Skin of body (tissue), 2 donors: ENCODE data around the gene GDI2. TPM values are rescaled to one million over a fixed set of nuclear protein-coding genes. Genes with fewer than 3 reads are reported as not detected.
"Not testable (repeated sequence)": the region's sequence is repeated elsewhere in the genome, so short reads cannot be mapped to it uniquely, and the experiment has no call there.

Experiments
- DNase-seq: peaks from one replicate; lab custom pipeline; 2025; lab: John Stamatoyannopoulos, UW
- total RNA-seq: library from RNA; depleted of rRNA; stranded (reverse); fragments of >200 nt; gene quantifications from one replicate; pipeline ENCODE4 v1.2.3, GENCODE V29; 2014

The GDI2 gene
- 307 TPM for total RNA-seq

- peak; percentile 96 for DNase-seq
Observed at GRCh38 chr10:5813341-5814109, at the start of gene GDI2. GDI2 (minus strand) TSS chr10:5813434; CDS start chr10:5813258, 176 bp downstream.

GRCh38 chr10:5862360-5862961 lies 49.2 kb upstream of the GDI2 start:
- DNase-seq, result no peak

GRCh38 chr10:5860066-5860465 lies 46.8 kb upstream of the GDI2 start:
- DNase-seq, result no peak

- DNase-seq, result no peak
Observed at GRCh38 chr10:5858811-5859210, 45.6 kb upstream of the GDI2 start.

- no peak for DNase-seq
Observed at GRCh38 chr10:5856701-5857004, 43.4 kb upstream of the GDI2 start.

- no peak for DNase-seq
Observed at GRCh38 chr10:5855979-5856700, 42.9 kb upstream of the GDI2 start.

- DNase-seq, result peak; percentile 68
Observed at GRCh38 chr10:5854131-5854475, 40.9 kb upstream of the GDI2 start.

- not testable (repeated sequence) for DNase-seq
Observed at GRCh38 chr10:5846667-5847066, 33.4 kb upstream of the GDI2 start.

GRCh38 chr10:5844345-5845055 lies 31.3 kb upstream of the GDI2 start:
- DNase-seq, result no peak

GRCh38 chr10:5843686-5844344 lies 30.6 kb upstream of the GDI2 start:
- DNase-seq, result no peak

- DNase-seq, result no peak
Observed at GRCh38 chr10:5841965-5842364, 28.7 kb upstream of the GDI2 start.

GRCh38 chr10:5840314-5841307 lies 27.4 kb upstream of the GDI2 start:
- no peak for DNase-seq

GRCh38 chr10:5836181-5836580 lies 22.9 kb upstream of the GDI2 start:
- DNase-seq, result not testable (repeated sequence)

GRCh38 chr10:5835446-5836095 lies 22.3 kb upstream of the GDI2 start:
- DNase-seq, result no peak

- no peak for DNase-seq
Observed at GRCh38 chr10:5833814-5834213, 20.6 kb upstream of the GDI2 start.

- no peak for DNase-seq
Observed at GRCh38 chr10:5832946-5833345, 19.7 kb upstream of the GDI2 start.

GRCh38 chr10:5831446-5831782 lies 18.2 kb upstream of the GDI2 start:
- DNase-seq, result no peak

GRCh38 chr10:5830629-5831445 lies 17.6 kb upstream of the GDI2 start:
- DNase-seq, result no peak

GRCh38 chr10:5829267-5829666 lies 16.0 kb upstream of the GDI2 start:
- no peak for DNase-seq
